Brain microvascular endothelial cell (primary cell): ENCODE measurements around the gene LIN37.

Experiments
- DNase-seq: peaks from one replicate; pipeline ENCODE4 v3.0.0-alpha.2; 2020
- H3K27ac ChIP-seq: fragments of 250-450 bp; sonication (Bioruptor Pico); 2 replicates; pipeline ENCODE4 v1.5.1; 2020; ENCODE audit warnings: mild to moderate bottlenecking, moderate library complexity
- H3K27me3 ChIP-seq: fragments of 250-450 bp; sonication (Bioruptor Pico); replicated peaks from 2 replicates; pipeline ENCODE4 v1.5.1; 2020; ENCODE audit warnings: mild to moderate bottlenecking
- H3K36me3 ChIP-seq: fragments of 250-450 bp; sonication (Bioruptor Pico); replicated peaks from 2 replicates; pipeline ENCODE4 v1.5.1; 2020; ENCODE audit warnings: mild to moderate bottlenecking
- H3K4me3 ChIP-seq: 2 replicates; pipeline ENCODE4 v1.5.1; 2011; ENCODE audit warnings: low read depth, mild to moderate bottlenecking, control low read depth, low read length, moderate library complexity
- in situ Hi-C: cut with HindIII; loops from 2 replicates; pipeline ENCODE4 v1.10.0; 2017; ENCODE audit warnings: low sequenced_read_pairs, low pct_ligation_motif_present
- TF ChIP-seq, protein P1 (sequence below): IDR thresholded peaks from 2 replicates; pipeline ENCODE4 v1.5.1; 2011; ENCODE audit warnings: low read depth, mild to moderate bottlenecking, moderate library complexity, low read length, control low read depth, inconsistent platforms; ENCODE audit errors: missing control alignments

The LIN37 gene

DNA sequence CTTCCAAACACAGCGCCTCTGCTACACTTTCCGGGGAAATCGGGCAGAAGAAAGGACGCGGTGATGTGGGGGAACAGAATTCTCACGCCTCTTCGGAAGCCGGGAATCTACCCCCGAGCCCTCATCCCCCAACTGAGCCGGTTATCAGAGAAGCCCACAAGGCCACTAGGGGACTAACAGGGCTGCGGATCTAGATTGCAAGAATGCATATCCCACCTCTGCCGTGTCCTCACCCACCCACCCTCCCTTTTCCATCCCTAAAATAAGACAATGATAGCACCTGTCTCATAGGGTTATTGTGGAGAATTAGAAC is 7.2 kb upstream of the LIN37 start:
- peak overlapping the region; percentile 48 for H3K27ac ChIP-seq
- in situ Hi-C loops: no loop called here
- no peak for DNase-seq
- TF ChIP-seq, protein P1, sequence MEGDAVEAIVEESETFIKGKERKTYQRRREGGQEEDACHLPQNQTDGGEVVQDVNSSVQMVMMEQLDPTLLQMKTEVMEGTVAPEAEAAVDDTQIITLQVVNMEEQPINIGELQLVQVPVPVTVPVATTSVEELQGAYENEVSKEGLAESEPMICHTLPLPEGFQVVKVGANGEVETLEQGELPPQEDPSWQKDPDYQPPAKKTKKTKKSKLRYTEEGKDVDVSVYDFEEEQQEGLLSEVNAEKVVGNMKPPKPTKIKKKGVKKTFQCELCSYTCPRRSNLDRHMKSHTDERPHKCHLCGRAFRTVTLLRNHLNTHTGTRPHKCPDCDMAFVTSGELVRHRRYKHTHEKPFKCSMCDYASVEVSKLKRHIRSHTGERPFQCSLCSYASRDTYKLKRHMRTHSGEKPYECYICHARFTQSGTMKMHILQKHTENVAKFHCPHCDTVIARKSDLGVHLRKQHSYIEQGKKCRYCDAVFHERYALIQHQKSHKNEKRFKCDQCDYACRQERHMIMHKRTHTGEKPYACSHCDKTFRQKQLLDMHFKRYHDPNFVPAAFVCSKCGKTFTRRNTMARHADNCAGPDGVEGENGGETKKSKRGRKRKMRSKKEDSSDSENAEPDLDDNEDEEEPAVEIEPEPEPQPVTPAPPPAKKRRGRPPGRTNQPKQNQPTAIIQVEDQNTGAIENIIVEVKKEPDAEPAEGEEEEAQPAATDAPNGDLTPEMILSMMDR: no peak
- no peaks in the 10 kb centered on the region for H3K27me3 ChIP-seq
- H3K4me3 ChIP-seq: peak overlapping the region; percentile 68
- peaks cover 19% of the 10 kb centered on the region for H3K36me3 ChIP-seq

DNA sequence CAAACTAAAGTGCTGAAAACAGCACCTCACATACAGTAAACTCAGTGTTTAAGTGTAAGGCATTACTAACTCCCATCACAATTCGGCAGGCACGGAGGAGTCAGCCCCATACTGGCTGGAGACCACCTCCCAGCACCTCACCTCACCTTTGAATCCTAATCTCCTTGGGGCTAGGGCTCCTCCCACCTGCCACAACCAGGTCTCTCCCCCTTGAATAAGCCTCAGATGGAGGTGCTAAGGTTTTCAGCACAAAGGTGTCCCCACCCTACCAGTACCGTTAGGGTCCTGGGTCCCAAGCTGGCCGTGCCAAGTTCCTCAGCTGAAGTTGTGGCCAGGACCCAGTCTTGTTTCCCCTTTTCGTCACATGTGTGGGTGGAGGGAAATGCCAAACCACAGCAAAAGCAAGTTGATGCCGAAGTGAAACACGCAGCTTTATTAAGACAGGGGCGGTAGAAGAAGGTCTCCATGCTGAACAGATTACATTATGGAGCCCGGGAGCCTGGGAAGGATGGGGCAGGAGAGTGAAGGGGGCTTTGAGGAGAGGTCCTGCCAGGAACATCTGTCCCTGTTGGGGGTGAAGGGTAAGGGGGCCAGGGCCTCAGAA is 6.2 kb upstream of the LIN37 start, which contains the start of gene IGFLR1:
Gene IGFLR1 (minus strand): TSS at position 332 of the 604 bp plus-strand sequence. CDS start 1,272 bp downstream, outside the sequence.
- TF ChIP-seq, protein P1: no peak
- H3K27me3 ChIP-seq: no peaks in the 10 kb centered on the region
- no peak within 1 kb of the TSS for H3K4me3 ChIP-seq
- no peak within 1 kb of the TSS for H3K27ac ChIP-seq
- DNase-seq: no peak
- peaks cover 14% of the 10 kb centered on the region for H3K36me3 ChIP-seq
- in situ Hi-C loops: no loop called here

DNA sequence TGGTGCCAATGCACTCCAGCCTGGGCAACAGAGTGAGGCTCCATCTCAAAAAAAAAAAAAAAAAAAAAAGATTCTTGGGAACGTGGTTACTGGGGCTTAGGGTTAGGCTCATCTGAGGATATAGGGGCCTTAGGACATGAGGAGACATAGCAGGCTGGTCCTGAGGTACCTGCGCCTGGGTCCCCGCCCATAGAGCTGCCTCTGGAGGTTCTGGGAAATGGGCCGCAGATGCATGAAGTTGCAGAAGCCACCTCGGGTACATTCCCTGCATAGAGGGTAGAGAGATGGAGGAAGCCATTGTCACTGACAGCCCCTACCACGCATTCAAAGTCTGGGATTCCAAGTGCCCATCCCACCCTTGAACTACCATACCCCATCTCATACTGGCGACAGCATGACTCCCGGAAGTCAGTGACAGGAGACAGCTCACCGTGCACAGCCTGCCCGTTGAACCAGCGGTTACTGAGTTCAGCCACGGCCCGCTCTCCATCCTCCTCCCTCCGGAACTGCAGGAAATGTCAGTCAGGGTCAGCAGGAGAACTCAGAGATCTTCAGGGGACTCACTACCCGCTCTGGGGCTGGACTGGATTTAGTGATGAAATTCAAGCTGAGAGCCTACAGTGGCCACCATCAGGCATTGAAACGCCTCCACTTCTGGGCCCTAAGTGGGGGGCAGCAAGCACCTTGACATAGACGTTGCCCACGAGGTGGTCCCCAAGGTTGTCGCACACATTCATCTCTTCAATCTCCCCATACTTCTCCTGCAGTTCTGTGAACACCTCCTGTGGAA is 4.5 kb upstream of the LIN37 start:
- TF ChIP-seq, protein P1: no peak
- Histone ChIP-seq H3K27me3 (no peaks in the 10 kb centered on the region), H3K27ac (no peak overlapping the region), H3K4me3 (no peak overlapping the region), H3K36me3 (no peaks in the 10 kb centered on the region)
- DNase-seq: no peak
- in situ Hi-C loops: no loop called here

DNA sequence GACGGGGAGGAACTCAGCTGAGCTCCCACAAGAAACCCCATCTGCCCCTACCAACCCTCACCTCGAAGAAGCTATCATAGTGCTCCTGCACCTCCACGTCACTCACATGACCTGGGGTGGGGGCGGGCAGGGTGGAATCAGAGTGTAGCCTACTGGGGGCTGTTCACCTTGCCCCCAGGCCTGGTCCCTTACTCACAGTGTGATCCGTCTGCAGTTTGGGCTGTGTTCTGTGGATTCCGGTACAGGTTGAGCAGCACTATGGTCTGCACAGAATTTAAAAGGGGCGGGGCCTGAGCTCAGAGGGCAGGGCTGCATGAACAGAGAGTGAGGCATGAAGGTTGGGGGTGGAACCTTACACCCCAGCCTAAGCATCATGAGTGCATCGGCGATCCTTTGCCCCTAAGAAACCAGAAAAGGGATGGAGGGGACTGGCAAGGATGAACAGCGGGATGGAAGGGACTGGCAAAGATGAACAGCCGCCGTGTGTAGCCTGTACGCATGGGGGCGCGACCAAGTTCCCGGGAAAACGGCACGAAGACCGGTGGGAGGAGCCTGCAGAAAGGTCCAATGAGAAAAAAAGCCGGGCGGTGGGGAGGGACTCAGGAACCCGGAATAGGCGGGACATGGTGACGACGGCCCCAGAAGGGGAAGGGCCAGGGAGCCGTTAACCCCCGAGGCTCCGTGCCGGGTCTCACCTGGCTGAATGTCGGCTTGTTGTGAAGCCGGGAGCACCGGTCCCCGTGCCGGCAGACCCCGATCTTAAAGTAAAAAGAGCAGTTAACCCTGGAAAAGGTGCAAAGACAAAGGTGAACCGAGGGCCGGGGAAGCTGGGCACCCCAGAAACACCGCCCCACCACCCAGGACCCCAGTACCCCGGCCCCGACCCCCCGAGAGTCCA is 3.7 kb upstream of the LIN37 start:
- H3K27me3 ChIP-seq: no peaks in the 10 kb centered on the region
- TF ChIP-seq, protein P1: peak; percentile 68
- DNase-seq: peak; percentile 97
- peak overlapping the region; percentile 84 for H3K4me3 ChIP-seq
- peak overlapping the region; percentile 96 for H3K27ac ChIP-seq
- in situ Hi-C loops: no loop called here
- no peaks in the 10 kb centered on the region for H3K36me3 ChIP-seq

DNA sequence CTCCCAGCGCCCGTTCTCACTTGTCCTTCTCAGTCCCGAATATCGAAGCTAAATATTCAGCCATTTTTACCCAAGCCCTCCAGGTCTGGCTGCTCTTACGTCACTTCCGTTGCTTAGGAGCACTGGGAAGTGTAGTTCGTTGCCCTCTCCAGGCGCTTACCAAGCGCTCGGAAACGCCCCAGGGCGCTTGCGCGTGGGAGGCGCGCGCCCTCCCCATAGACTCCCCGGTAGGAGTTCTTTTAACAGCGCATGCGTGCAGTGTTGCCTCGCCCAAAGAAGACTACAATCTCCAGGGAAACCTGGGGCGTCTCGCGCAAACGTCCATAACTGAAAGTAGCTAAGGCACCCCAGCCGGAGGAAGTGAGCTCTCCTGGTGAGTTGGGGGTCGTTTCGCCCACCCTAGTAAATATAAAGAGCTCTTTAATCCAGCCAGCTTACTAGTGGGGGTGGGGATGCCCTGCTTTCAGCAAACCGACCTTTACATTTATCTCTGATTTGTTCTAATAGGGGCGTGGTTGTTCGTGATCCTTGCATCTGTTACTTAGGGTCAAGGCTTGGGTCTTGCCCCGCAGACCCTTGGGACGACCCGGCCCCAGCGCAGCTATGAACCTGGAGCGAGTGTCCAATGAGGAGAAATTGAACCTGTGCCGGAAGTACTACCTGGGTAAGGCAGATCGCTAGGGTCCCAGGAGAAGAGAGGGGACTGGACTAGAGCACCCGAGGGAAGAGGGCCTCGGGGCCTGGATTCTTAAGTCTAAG is 2.9 kb upstream of the LIN37 start, which contains the start of the genes PSENEN and U2AF1L4:
Gene PSENEN (plus strand): TSS at position 324 of the 759 bp plus-strand sequence. CDS start 280 bp downstream, at position 604.
Gene U2AF1L4 (minus strand): TSS at position 91 of the 759 bp plus-strand sequence. CDS start 27 bp downstream, at position 64.
- TF ChIP-seq, protein P1: no peak
- H3K36me3 ChIP-seq: no peaks in the 10 kb centered on the region
- in situ Hi-C loops: no loop called here
- peak; percentile 97 for DNase-seq
- peak within 1 kb of the TSS; percentile 84 for H3K4me3 ChIP-seq
- no peaks in the 10 kb centered on the region for H3K27me3 ChIP-seq
- H3K27ac ChIP-seq: peak within 1 kb of the TSS; percentile 96
